ENCODE results near the gene MIOX. TPM values are rescaled to one million over a fixed set of nuclear protein-coding genes. Genes with fewer than 3 reads are reported as not detected.

MIOX gene
- total RNA-seq, 1 experiment from 2014 or later: 0.39 TPM

DNA sequence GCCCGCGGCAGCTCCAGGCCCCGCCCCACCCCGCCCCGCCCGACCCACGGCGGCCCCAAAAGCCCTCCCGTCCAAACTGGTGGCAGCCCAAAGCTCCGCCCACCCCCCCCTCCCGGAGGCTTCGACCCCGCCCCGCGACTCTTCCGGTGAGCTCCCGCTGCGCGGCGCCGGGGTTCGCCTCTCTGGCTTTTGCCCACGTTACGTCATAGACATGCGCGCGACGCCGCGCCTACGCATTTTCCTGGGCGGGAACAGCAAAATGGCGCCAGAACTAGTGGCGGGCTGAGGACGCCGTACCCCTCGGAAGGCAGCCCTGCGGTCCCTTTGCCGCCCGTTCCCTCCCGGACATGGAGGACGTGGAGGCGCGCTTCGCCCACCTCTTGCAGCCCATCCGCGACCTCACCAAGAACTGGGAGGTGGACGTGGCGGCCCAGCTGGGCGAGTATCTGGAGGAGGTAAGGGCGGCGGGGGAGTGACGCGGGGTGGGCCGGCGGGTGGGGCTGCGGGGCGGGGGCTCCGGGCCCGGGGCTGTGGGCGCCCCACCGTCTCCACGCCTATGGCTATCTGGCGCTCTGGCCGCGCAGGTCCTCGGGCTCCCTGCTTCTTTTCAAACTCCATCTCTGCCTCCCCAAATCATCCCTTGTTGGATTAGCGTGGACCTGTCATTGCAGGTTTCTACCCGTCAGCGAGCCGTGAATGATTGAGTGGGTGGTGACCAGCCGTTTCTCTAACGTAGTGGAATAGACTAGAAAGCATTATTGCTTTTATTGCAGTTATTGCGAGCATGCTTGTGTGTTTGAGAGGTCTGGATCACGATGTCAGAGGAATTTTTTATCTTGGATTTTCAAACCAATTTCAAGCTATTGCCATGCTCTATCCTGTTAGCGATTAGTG lies 21.6 kb downstream of the MIOX start, which contains the start of gene NCAPH2 (continued):
- TF ChIP-seq POLR2AphosphoS5 (IDR thresholded peaks at IDR 0.05; ENCODE audit: low read depth, low read length): peak; percentile 73
- TF ChIP-seq EGR1 (IDR thresholded peaks at IDR 0.05; ENCODE audit: low read depth): peak; percentile 91
- TF ChIP-seq CBX3 (IDR thresholded peaks at IDR 0.05; ENCODE audit: low read depth): no peak
- TF ChIP-seq EZH2phosphoT487 (IDR thresholded peaks at IDR 0.05; ENCODE audit: borderline replicate concordance): no peak
- peak; percentile 56; the same call in 1 of the 2 replicates for TF ChIP-seq SIN3A (IDR thresholded peaks at IDR 0.05; ENCODE audit: low read depth)
- peak; percentile 91 for TF ChIP-seq SRF (IDR thresholded peaks at IDR 0.05; ENCODE audit: low read depth)

DNA sequence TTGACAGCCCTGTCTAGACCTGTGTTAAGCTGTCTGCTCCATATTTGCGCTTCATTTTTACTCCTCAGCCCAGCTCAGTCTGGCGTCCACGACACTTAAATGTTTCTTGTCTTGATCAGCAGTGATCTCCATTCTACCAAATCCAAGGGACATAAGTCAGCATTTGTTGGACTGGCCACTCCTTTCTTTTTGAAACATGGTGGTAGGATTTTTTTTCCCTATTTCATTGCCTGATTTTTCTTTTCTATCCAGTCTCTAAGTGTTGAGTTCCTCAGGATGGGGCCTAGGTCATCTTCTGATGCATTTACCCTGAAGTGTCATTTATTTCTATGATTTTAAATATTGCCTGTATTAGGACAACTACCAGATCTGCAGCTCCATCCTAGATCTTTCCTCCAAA lies 22.2 kb downstream of the MIOX start:
- ATAC-seq: no peak
- Histone ChIP-seq H3K9me3 (ENCODE audit: control insufficient read depth in 1 of 2, insufficient read depth in 1 of 2, low read depth in 1 of 2, low read length in 2 of 2) (no peaks in the 10 kb centered on the region), H3K79me2 (ENCODE audit: insufficient read depth, low read length) (peaks cover 66% of the 10 kb centered on the region), H3K4me1 (ENCODE audit: control insufficient read depth in 1 of 2, insufficient read depth in 2 of 2, low read length in 2 of 2) (peaks cover 10 to 17% of the 10 kb centered on the region in 2 experiments), H3K27me3 (ENCODE audit: insufficient read depth, low read length) (no peaks in the 10 kb centered on the region), H3K9me2 (ENCODE audit: insufficient read depth) (no peaks in the 10 kb centered on the region), H3K9ac (ENCODE audit: low read length) (peak overlapping the region; percentile 74), H4K20me1 (ENCODE audit: insufficient read depth) (no peaks in the 10 kb centered on the region), H3K27ac (ENCODE audit: low read depth, low read length) (peak overlapping the region; percentile 84; the same call in 1 of the 2 replicates), H2AFZ (ENCODE audit: low read depth, low read length, poor library complexity, severe bottlenecking) (no peak overlapping the region), H3K36me3 (ENCODE audit: control insufficient read depth in 1 of 2, insufficient read depth in 2 of 2, low read length in 2 of 2) (peaks cover 0 to 8% of the 10 kb centered on the region in 2 experiments; a peak in 1 of 4 replicates), H3K4me2 (ENCODE audit: low read length) (peak overlapping the region; percentile 81), H3K4me3 (replicated peaks in 1 of 2; ENCODE audit: low read depth in 1 of 2, low read length in 2 of 2) (peak overlapping the region; percentile 66 to 87)
- DNase-seq (ENCODE audit: low read depth, low spot score): no peak
- ChIA-PET POLR2A (interaction anchor here (2.1 kb wide), 1 partner anchor 17 kb away, joined by 20 read pairs; the partner anchor contains the start of gene SCO2), RAD21 (ENCODE audit: low non-redundant PET in 1 of 2, low total read pairs in 2 of 2, uncharacterized antibody in 2 of 2, unreplicated experiment in 2 of 2) (no interaction called here), CTCF (interaction anchor here (0.7 to 1.8 kb wide), 2 partner anchors 17 to 24 kb away, joined by 3 to 21 read pairs; partner anchors contain the start of gene SCO2)
- TF ChIP-seq EZH2phosphoT487 (IDR thresholded peaks at IDR 0.05; ENCODE audit: borderline replicate concordance) (no peak), EGR1 (IDR thresholded peaks at IDR 0.05; ENCODE audit: low read depth) (no peak), CEBPB (IDR thresholded peaks at IDR 0.05; ENCODE audit: low read depth) (no peak), ZFX (IDR thresholded peaks at IDR 0.05) (no peak)
- TF ChIP-seq, protein P1, sequence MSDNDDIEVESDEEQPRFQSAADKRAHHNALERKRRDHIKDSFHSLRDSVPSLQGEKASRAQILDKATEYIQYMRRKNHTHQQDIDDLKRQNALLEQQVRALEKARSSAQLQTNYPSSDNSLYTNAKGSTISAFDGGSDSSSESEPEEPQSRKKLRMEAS (IDR thresholded peaks at IDR 0.05): no peak
- TF ChIP-seq, protein P2, sequence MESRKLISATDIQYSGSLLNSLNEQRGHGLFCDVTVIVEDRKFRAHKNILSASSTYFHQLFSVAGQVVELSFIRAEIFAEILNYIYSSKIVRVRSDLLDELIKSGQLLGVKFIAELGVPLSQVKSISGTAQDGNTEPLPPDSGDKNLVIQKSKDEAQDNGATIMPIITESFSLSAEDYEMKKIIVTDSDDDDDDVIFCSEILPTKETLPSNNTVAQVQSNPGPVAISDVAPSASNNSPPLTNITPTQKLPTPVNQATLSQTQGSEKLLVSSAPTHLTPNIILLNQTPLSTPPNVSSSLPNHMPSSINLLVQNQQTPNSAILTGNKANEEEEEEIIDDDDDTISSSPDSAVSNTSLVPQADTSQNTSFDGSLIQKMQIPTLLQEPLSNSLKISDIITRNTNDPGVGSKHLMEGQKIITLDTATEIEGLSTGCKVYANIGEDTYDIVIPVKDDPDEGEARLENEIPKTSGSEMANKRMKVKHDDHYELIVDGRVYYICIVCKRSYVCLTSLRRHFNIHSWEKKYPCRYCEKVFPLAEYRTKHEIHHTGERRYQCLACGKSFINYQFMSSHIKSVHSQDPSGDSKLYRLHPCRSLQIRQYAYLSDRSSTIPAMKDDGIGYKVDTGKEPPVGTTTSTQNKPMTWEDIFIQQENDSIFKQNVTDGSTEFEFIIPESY (IDR thresholded peaks at IDR 0.05; ENCODE audit: extremely low read depth, insufficient replicate concordance, low read length): no peak
- intact Hi-C loops (cut with micrococcal nuclease): loop anchor here (1.0 kb wide), 1 partner anchor 16 kb away; the partner anchor contains the start of gene SCO2
- TSS peak; percentile 76 for BruUV-seq (replicated peaks)
